CD4-positive, alpha-beta T cell treated with Interleukin-17A for 1 hour (primary cell): ENCODE results near the gene SH3BGRL3.
A peak's percentile ranks its signal among the peaks of the same experiment; 100 is the strongest.

Experiments used
- DNase-seq: peaks from one replicate; pipeline ENCODE4 v3.0.0-alpha.2; 2020

SH3BGRL3 gene

GRCh38 chr1:26278303-26278702, 1.6 kb upstream of the SH3BGRL3 start:
- no peak for DNase-seq

- peak; percentile 52 for DNase-seq
Measured at GRCh38 chr1:26278724-26279455, 996 bp upstream of the SH3BGRL3 start.

- no peak for DNase-seq
Measured at GRCh38 chr1:26280333-26281042, 602 bp downstream of the SH3BGRL3 start.

- no peak for DNase-seq
Measured at GRCh38 chr1:26281091-26281958, 1.4 kb downstream of the SH3BGRL3 start.

- no peak for DNase-seq
Measured at GRCh38 chr1:26281971-26282370, 2.1 kb downstream of the SH3BGRL3 start.

GRCh38 chr1:26282401-26282918, 2.6 kb downstream of the SH3BGRL3 start:
- DNase-seq: no peak

- no peak for DNase-seq
Measured at GRCh38 chr1:26283279-26283853, 3.5 kb downstream of the SH3BGRL3 start.

- DNase-seq: no peak
Measured at GRCh38 chr1:26283871-26284596, 4.1 kb downstream of the SH3BGRL3 start.

- DNase-seq: peak; percentile 93
Measured at GRCh38 chr1:26284597-26285347, 4.9 kb downstream of the SH3BGRL3 start.

GRCh38 chr1:26285366-26286063, 5.6 kb downstream of the SH3BGRL3 start:
- peak; percentile 45 for DNase-seq

GRCh38 chr1:26286064-26286416, 6.2 kb downstream of the SH3BGRL3 start:
- no peak for DNase-seq

GRCh38 chr1:26287033-26287711, 7.3 kb downstream of the SH3BGRL3 start:
- peak; percentile 82 for DNase-seq

- DNase-seq: no peak
Measured at GRCh38 chr1:26287811-26288210, 7.9 kb downstream of the SH3BGRL3 start.

- peak; percentile 52 for DNase-seq
Measured at GRCh38 chr1:26288311-26288941, 8.5 kb downstream of the SH3BGRL3 start.

GRCh38 chr1:26289158-26290059, 9.5 kb downstream of the SH3BGRL3 start:
- peak; percentile 53 for DNase-seq

- no peak for DNase-seq
Measured at GRCh38 chr1:26290122-26290881, 10.4 kb downstream of the SH3BGRL3 start.

- DNase-seq: no peak
Measured at GRCh38 chr1:26290882-26291261, 11.0 kb downstream of the SH3BGRL3 start.

GRCh38 chr1:26291433-26291832, 11.5 kb downstream of the SH3BGRL3 start:
- no peak for DNase-seq
